Stomach (tissue), 4 donors: ENCODE results near the gene HELZ.

ENCODE experiments used
- EP300 ChIP-seq: sonication (generic); formaldehyde crosslinking; IDR thresholded peaks from one replicate; pipeline ENCODE4 v1.6.1; 2017; ENCODE audit warnings: antibody characterized with exemption
- POLR2A ChIP-seq, 4 donors: fragments of 450-650 bp; IDR thresholded peaks; one replicate each; pipeline ENCODE4 v1.6.1; 2016; ENCODE audit warnings: antibody characterized with exemption in 4 of 4, control low read depth in 2 of 4, mild to moderate bottlenecking in 1 of 4, moderate library complexity in 1 of 4
- TF ChIP-seq, protein P1 (sequence below), 7 experiments: fragments of 450-650 bp in 4 of 7; fragments of 200-600 bp in 3 of 7; sonication (generic) in 3 of 7; IDR thresholded peaks; one replicate each; pipeline ENCODE4 v1.5.1; 2016 to 2019; ENCODE audit warnings: antibody characterized with exemption in 7 of 7, control low read depth in 2 of 7, mild to moderate bottlenecking in 1 of 7

DNA sequence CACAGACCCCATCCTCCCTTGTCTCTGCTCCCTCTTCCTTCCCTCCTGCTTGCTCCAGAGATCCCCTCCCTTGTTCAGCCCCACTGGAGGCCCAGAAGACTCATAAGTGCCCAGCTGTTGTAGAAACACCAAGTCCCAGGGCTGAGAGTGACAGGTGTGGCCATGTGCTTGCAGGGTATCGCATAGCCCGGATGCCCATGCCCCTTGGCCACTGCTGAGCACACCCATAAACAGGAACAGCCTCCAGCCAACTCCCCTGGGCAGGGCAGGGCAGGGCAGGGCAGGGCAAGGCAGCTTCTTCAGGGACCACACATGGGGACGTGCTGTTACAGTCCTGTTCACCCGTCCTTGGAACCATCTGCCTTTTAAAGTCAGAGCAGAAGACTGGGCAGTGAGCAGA, 198.6 kb downstream of the HELZ start:
- TF ChIP-seq, protein P1, sequence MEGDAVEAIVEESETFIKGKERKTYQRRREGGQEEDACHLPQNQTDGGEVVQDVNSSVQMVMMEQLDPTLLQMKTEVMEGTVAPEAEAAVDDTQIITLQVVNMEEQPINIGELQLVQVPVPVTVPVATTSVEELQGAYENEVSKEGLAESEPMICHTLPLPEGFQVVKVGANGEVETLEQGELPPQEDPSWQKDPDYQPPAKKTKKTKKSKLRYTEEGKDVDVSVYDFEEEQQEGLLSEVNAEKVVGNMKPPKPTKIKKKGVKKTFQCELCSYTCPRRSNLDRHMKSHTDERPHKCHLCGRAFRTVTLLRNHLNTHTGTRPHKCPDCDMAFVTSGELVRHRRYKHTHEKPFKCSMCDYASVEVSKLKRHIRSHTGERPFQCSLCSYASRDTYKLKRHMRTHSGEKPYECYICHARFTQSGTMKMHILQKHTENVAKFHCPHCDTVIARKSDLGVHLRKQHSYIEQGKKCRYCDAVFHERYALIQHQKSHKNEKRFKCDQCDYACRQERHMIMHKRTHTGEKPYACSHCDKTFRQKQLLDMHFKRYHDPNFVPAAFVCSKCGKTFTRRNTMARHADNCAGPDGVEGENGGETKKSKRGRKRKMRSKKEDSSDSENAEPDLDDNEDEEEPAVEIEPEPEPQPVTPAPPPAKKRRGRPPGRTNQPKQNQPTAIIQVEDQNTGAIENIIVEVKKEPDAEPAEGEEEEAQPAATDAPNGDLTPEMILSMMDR (IDR thresholded peaks at IDR 0.05): no peak
- TF ChIP-seq POLR2A (IDR thresholded peaks at IDR 0.05): no peak
- TF ChIP-seq EP300: no peak
